H1 (cell line): ENCODE data around the gene ASTN2. TPM values are rescaled to one million over a fixed set of nuclear protein-coding genes. Genes with fewer than 3 reads are reported as not detected.

Source experiments
- CTCF ChIA-PET: fragments of 300-600 bp; sonication (Branson Sonifier 250); formaldehyde crosslinking; loops from one replicate; lab custom pipeline; 2021; ENCODE audit not compliant: partially characterized antibody; lab: Charles Lee
- POLR2A ChIA-PET: fragments of 300-600 bp; sonication (Branson Sonifier 250); formaldehyde crosslinking; loops from one replicate; lab custom pipeline; 2021; ENCODE audit warnings: inconsistent platforms; ENCODE audit not compliant: partially characterized antibody; lab: Charles Lee
- DNase-seq, 2 experiments: peaks; one replicate each; pipeline versions ENCODE4 v3.0.0 to v3.0.0-alpha.2; 2010 to 2022; ENCODE audit warnings: low spot score in 2 of 2, low read depth in 1 of 2, mixed read lengths in 1 of 2
- FAIRE-seq: peaks from 2 replicates; lab custom pipeline; 2011; peaks lifted over from hg19 to GRCh38; lab: Jason Lieb, UNC
- H2AFZ ChIP-seq: 2 replicates; pipeline ENCODE4 v1.8.1; 2012; ENCODE audit warnings: low read length, inconsistent platforms
- H2AK5ac ChIP-seq: 2 replicates; pipeline ENCODE4 v1.6.1; 2013; ENCODE audit warnings: low read depth, low read length
- H2BK120ac ChIP-seq: replicated peaks from 2 replicates; pipeline ENCODE3; 2013; ENCODE audit warnings: low read depth, low read length, inconsistent platforms
- H2BK12ac ChIP-seq: 2 replicates; pipeline ENCODE4 v1.6.1; 2013; ENCODE audit warnings: low read depth, low read length
- H2BK15ac ChIP-seq: 2 replicates; pipeline ENCODE4 v1.6.1; 2013; ENCODE audit warnings: low read length
- H2BK20ac ChIP-seq: 2 replicates; pipeline ENCODE4 v1.6.1; 2013; ENCODE audit warnings: low read length
- H2BK5ac ChIP-seq: 2 replicates; pipeline ENCODE4 v1.6.1; 2013; ENCODE audit warnings: low read depth, low read length
- H3K14ac ChIP-seq: 2 replicates; pipeline ENCODE4 v1.6.1; 2013; ENCODE audit warnings: inconsistent platforms; ENCODE audit not compliant: insufficient read length
- H3K18ac ChIP-seq: 2 replicates; pipeline ENCODE4 v1.6.1; 2013; ENCODE audit warnings: low read length; ENCODE audit errors: extremely low read depth
- H3K23ac ChIP-seq: 2 replicates; pipeline ENCODE4 v1.6.1; 2013; ENCODE audit warnings: inconsistent platforms; ENCODE audit not compliant: insufficient read length
- H3K23me2 ChIP-seq: 2 replicates; pipeline ENCODE4 v1.6.1; 2013; ENCODE audit warnings: low read depth, low read length
- H3K27ac ChIP-seq: 2 replicates; pipeline ENCODE4 v1.6.1; 2011; ENCODE audit warnings: low read depth, low read length, inconsistent platforms
- H3K27me3 ChIP-seq, 4 experiments: replicated peaks in 1 of 4; 1 replicate in 1 of 4; 2 replicates in 3 of 4; pipeline versions ENCODE4 v1.6.1 to v1.8.1; 2011 to 2013; ENCODE audit warnings: low read length in 3 of 4, mild to moderate bottlenecking in 3 of 4, inconsistent platforms in 2 of 4, mixed read lengths in 2 of 4, moderate library complexity in 1 of 4; ENCODE audit not compliant: control insufficient read depth in 3 of 4, insufficient read depth in 3 of 4; ENCODE audit errors: extremely low read depth in 1 of 4
- H3K36me3 ChIP-seq, 4 experiments: 2 replicates each; pipeline versions ENCODE4 v1.6.1 to v1.8.1; 2011 to 2013; ENCODE audit warnings: mild to moderate bottlenecking in 4 of 4, low read length in 3 of 4, moderate library complexity in 2 of 4, control low read depth in 1 of 4, inconsistent platforms in 1 of 4; ENCODE audit not compliant: insufficient read depth in 4 of 4, control insufficient read depth in 2 of 4
- H3K4ac ChIP-seq: replicated peaks from 2 replicates; pipeline ENCODE3; 2013; ENCODE audit warnings: low read length, low read depth, mixed read lengths, inconsistent platforms; ENCODE audit not compliant: insufficient read length
- H3K4me1 ChIP-seq, 4 experiments: replicated peaks in 1 of 4; 1 replicate in 1 of 4; 2 replicates in 3 of 4; pipeline versions ENCODE4 v1.6.1 to v1.8.1; 2011 to 2013; ENCODE audit warnings: low read length in 3 of 4, inconsistent platforms in 2 of 4, mixed read lengths in 1 of 4; ENCODE audit not compliant: insufficient read depth in 4 of 4, control insufficient read depth in 3 of 4
- H3K4me2 ChIP-seq, 2 experiments: 2 replicates each; pipeline versions ENCODE4 v1.6.1 to v1.8.1; 2011 to 2013; ENCODE audit warnings: low read depth in 2 of 2, low read length in 2 of 2, control low read depth in 1 of 2, inconsistent platforms in 1 of 2, mild to moderate bottlenecking in 1 of 2; ENCODE audit not compliant: insufficient read depth in 1 of 2
- H3K4me3 ChIP-seq, 4 experiments: fragments of 200-600, 300-600 bp in 1 of 4; sonication (generic), shearing (Covaris generic), sonication (Bioruptor Twin) in 1 of 4; 2 replicates each; pipeline versions ENCODE4 v1.5.1 to v1.8.1; 2011 to 2016; ENCODE audit warnings: low read length in 4 of 4, low read depth in 3 of 4, control low read depth in 2 of 4, inconsistent platforms in 2 of 4, mild to moderate bottlenecking in 2 of 4, mixed read lengths in 1 of 4, moderate library complexity in 1 of 4; ENCODE audit not compliant: insufficient read depth in 2 of 4; ENCODE audit errors: extremely low read depth in 1 of 4
- H3K56ac ChIP-seq: replicated peaks from 2 replicates; pipeline ENCODE3; 2013; ENCODE audit warnings: low read depth, mild to moderate bottlenecking, mixed read lengths, low read length, inconsistent platforms; ENCODE audit not compliant: insufficient read length
- H3K79me1 ChIP-seq: 2 replicates; pipeline ENCODE4 v1.6.1; 2013; ENCODE audit warnings: low read depth, low read length, control low read depth
- H3K79me2 ChIP-seq, 2 experiments: 2 replicates each; pipeline versions ENCODE4 v1.6.1 to v1.8.1; 2012 to 2013; ENCODE audit warnings: low read length in 2 of 2, mild to moderate bottlenecking in 2 of 2, inconsistent platforms in 1 of 2; ENCODE audit not compliant: insufficient read depth in 2 of 2, control insufficient read depth in 1 of 2
- H3K9ac ChIP-seq, 4 experiments: replicated peaks in 1 of 4; 1 replicate in 1 of 4; 2 replicates in 3 of 4; pipeline versions ENCODE4 v1.6.1 to v1.8.1; 2011 to 2013; ENCODE audit warnings: low read depth in 3 of 4, low read length in 3 of 4, control low read depth in 2 of 4, mild to moderate bottlenecking in 2 of 4, moderate library complexity in 2 of 4, inconsistent platforms in 1 of 4; ENCODE audit errors: extremely low read depth in 1 of 4
- H3K9me3 ChIP-seq, 2 experiments: 2 replicates each; pipeline versions ENCODE4 v1.6.1 to v1.8.1; 2012 to 2013; ENCODE audit warnings: mild to moderate bottlenecking in 2 of 2, moderate library complexity in 2 of 2, control low read depth in 1 of 2, inconsistent platforms in 1 of 2, low read depth in 1 of 2, low read length in 1 of 2, mixed read lengths in 1 of 2; ENCODE audit not compliant: insufficient read depth in 2 of 2
- H4K20me1 ChIP-seq, 2 experiments: replicated peaks in 1 of 2; 2 replicates each; pipeline versions ENCODE3 to v1.8.1; 2011 to 2013; ENCODE audit warnings: inconsistent platforms in 2 of 2, low read length in 2 of 2, mild to moderate bottlenecking in 1 of 2; ENCODE audit not compliant: insufficient read depth in 2 of 2, control insufficient read depth in 1 of 2
- H4K5ac ChIP-seq: 2 replicates; pipeline ENCODE4 v1.6.1; 2013; ENCODE audit warnings: low read length, low read depth, mixed read lengths, inconsistent platforms; ENCODE audit not compliant: insufficient read length
- H4K8ac ChIP-seq: 2 replicates; pipeline ENCODE4 v1.8.0; 2013; ENCODE audit warnings: mild to moderate bottlenecking, moderate library complexity, low read length, inconsistent platforms; ENCODE audit not compliant: insufficient read depth; ENCODE audit errors: extremely low read depth
- H4K91ac ChIP-seq: replicated peaks from 2 replicates; pipeline ENCODE3; 2013; ENCODE audit warnings: low read length, mixed read lengths, inconsistent platforms; ENCODE audit not compliant: insufficient read length
- BCL11A ChIP-seq, 2 experiments: IDR thresholded peaks; one replicate each; pipeline ENCODE4 v1.6.1; 2011; ENCODE audit warnings: low read depth in 2 of 2, low read length in 2 of 2, mild to moderate bottlenecking in 2 of 2
- WGBS, 2 experiments: shearing (Covaris generic) in 1 of 2; methylation state at CpG; one replicate each; pipeline versions ENCODE4 v1.1.6 to v1.1.7; 2013 to 2015; ENCODE audit warnings: low lambda C conversion rate in 2 of 2, mixed read lengths in 2 of 2, inconsistent platforms in 1 of 2, low coverage in 1 of 2, missing lambda C conversion rate in 1 of 2; ENCODE audit not compliant: insufficient replicate concordance in 2 of 2, insufficient coverage in 1 of 2, insufficient read length in 1 of 2; ENCODE audit errors: extremely low coverage in 1 of 2, missing lambda C conversion rate in 1 of 2; 5-methylcytosine and 5-hydroxymethylcytosine counted together
- polyA plus RNA-seq, 7 experiments: library from polyadenylated mRNA; depleted of rRNA in 3 of 7; stranded (reverse) in 5 of 7; unstranded in 2 of 7; fragments of >200 nt in 5 of 7; fragments of 200-250 nt in 2 of 7; gene quantifications; 1 replicate in 5 of 7; 2 replicates in 1 of 7; 4 replicates in 1 of 7; pipeline versions ENCODE4 v1.2.1 to v1.2.3, GENCODE V29; 2011 to 2013; ENCODE audit warnings: missing spikeins in 2 of 7, mixed read lengths in 2 of 7
- total RNA-seq: library from RNA; stranded (reverse); fragmentation: NEBNext Ultra II Directional; extraction: Animal tissue kit (Norgen Biotek cat#: 25700); gene quantifications from 2 replicates; pipeline ENCODE4 v1.2.1, GENCODE V29; 2021

The ASTN2 gene
- total and polyA plus RNA-seq, 2 of the 8 experiments (the other 6 are each of a cell fraction or from before 2014, with no cell fraction given), result 8.2 to 13.7 TPM

GRCh38 chr9:117315236-117315635 lies 99.6 kb downstream of the ASTN2 start:
- Histone ChIP-seq H4K91ac (no peak overlapping the region), H2AFZ (no peak overlapping the region), H3K18ac (no peak overlapping the region), H3K79me1 (0 out of 2 replicates have a peak, but pooled peaks cover 2% of the 10 kb centered on the region), H3K27me3 (no peaks in the 10 kb centered on the region), H3K14ac (no peak overlapping the region), H3K4me2 (no peak overlapping the region), H3K23me2 (no peaks in the 10 kb centered on the region; the same call in 1 of the 2 replicates), H2AK5ac (no peak overlapping the region), H3K9me3 (no peaks in the 10 kb centered on the region), H3K9ac (no peak overlapping the region), H3K36me3 (no peaks in the 10 kb centered on the region), H4K20me1 (no peaks in the 10 kb centered on the region), H2BK12ac (no peak overlapping the region), H4K5ac (no peak overlapping the region), H4K8ac (no peak overlapping the region), H2BK20ac (no peak overlapping the region), H3K79me2 (no peaks in the 10 kb centered on the region), H2BK15ac (no peak overlapping the region), H3K56ac (no peak overlapping the region), H3K27ac (no peak overlapping the region), H3K4me1 (peaks cover 0 to 2% (median 0%) of the 10 kb centered on the region in 4 experiments; a peak in 1 of 7 replicates), H3K23ac (no peak overlapping the region), H2BK120ac (no peak overlapping the region), H3K4ac (no peak overlapping the region), H3K4me3 (no peak overlapping the region), H2BK5ac (no peak overlapping the region)
- POLR2A ChIA-PET, result no interaction called here
- DNase-seq (no peak), FAIRE-seq (no peak)
- 98% methylated on average over 3 of the region's 3 CpGs; no CpG with 5 or more reads in 1 of the 2 experiments for WGBS, 2 experiments
- no peak for TF ChIP-seq BCL11A (IDR thresholded peaks at IDR 0.05; ENCODE audit: low read depth in 2 of 2, low read length in 2 of 2)
- CTCF ChIA-PET, result interaction anchor here (0.9 kb wide), 1 partner anchor 39 kb away, joined by 3 read pairs; no protein-coding TSS in a partner anchor
